DLD1 (cell line): ENCODE measurements around the gene PSME3IP1.

Experiments used
- in situ Hi-C: cut with HindIII; loops from 2 replicates; pipeline ENCODE4 v1.10.0; 2017; ENCODE audit warnings: low sequenced_read_pairs

Gene PSME3IP1

DNA sequence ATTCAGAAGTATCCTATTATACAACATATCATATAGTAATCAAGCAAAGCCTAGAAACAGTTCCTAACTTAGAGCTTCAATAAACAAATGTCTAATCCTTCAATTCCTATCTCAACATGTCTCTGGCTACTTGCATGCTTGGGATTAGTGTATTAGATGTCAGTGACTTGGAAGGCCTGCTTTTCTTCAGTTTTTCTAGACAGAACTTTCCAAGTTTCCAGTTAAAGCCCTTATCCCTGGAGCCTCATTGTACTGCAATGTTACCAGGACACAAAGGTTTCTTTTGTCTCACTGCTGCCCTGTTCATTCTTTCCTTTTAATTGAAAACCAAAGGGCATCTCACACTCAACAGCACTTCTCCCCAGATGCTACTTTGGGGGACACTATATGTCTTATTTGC lies 16.5 kb downstream of the PSME3IP1 start:
- in situ Hi-C loops, result no loop called here

GRCh38 chr16:57167953-57168352 lies 17.9 kb downstream of the PSME3IP1 start:
- in situ Hi-C loops, result no loop called here

GRCh38 chr16:57167538-57167937 lies 18.3 kb downstream of the PSME3IP1 start:
- in situ Hi-C loops, result no loop called here

GRCh38 chr16:57166951-57167350 lies 18.9 kb downstream of the PSME3IP1 start:
- in situ Hi-C loops, result no loop called here

- in situ Hi-C loops, result no loop called here
Measured at GRCh38 chr16:57166451-57166850, 19.4 kb downstream of the PSME3IP1 start.

DNA sequence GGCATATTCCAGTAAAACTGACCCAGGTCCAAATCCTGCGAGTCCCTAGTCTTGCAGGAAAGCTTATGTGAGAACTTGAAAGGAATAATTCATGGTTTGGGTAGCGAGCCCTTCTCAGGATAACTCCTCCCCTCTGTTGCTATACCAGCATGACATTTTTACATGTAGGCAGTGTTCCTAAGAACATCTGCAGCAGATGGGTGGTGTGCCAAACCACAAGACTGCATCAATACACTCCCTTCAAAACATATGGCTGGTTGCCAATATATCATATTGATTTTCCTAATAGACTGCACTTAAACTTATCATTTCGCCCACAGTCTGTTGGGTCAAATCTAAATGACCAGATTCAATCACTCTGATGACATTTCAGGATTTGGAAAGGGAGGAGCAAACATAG lies 19.9 kb downstream of the PSME3IP1 start:
- in situ Hi-C loops, result no loop called here

- in situ Hi-C loops, result no loop called here
Measured at GRCh38 chr16:57165483-57165882, 20.4 kb downstream of the PSME3IP1 start.

- in situ Hi-C loops, result no loop called here
Measured at GRCh38 chr16:57163842-57164241, 22.0 kb downstream of the PSME3IP1 start.

GRCh38 chr16:57159447-57159846 lies 26.4 kb downstream of the PSME3IP1 start:
- in situ Hi-C loops, result no loop called here

DNA sequence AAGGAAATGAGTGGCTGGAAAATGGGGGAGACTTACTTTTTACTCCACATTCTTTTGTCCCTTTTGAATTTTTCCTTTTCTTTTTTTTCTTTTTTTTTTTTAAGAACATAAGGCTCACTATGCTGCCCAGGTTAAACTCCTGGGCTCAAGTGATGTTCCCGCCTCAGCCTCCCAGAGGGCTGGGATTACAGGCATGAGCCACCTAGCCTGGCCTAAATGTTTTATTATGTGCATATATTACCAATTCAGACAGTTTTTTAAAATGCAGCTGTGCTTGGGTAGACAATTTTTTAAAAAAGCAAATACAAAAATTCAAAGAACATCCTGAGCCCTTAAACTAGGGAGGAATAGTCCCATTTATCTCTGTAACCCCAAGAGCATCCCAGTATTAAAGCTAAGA lies 28.3 kb downstream of the PSME3IP1 start:
- in situ Hi-C loops, result no loop called here

- in situ Hi-C loops, result no loop called here
Measured at GRCh38 chr16:57156351-57156703, 29.5 kb downstream of the PSME3IP1 start.

DNA sequence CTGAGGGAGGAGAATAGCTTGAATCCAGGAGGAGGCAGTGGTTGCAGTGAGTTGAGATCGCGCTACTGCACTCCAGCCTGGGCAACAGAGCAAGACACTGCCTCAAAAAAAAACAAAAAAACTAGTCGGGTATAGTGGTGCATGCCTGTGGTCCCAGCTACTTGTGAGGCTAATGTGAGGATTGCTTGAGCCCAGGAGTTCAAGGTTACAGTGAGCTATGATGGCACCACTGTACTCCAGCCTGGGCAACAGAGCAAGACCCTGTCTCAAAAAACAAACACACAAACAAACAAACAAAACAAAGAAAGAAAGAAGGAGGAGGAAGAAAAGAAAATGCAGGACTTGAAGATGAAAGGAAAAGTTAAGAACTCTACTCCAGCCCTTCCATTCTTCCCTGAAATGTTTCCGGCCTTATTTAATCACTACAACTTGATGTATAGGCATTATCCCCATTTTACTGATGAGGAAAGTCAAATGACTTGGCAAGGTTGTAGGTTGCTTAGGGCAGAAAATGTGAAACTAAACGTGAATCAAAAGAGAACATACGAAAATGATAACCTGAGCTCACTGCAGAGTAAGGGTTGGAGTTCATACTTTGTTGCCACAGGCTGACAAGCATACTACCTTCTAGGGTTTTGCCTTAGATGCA lies 30.0 kb downstream of the PSME3IP1 start:
- in situ Hi-C loops, result no loop called here

- in situ Hi-C loops, result no loop called here
Measured at GRCh38 chr16:57153841-57154240, 32.0 kb downstream of the PSME3IP1 start.

- in situ Hi-C loops, result no loop called here
Measured at GRCh38 chr16:57152096-57153093, 33.4 kb downstream of the PSME3IP1 start.

DNA sequence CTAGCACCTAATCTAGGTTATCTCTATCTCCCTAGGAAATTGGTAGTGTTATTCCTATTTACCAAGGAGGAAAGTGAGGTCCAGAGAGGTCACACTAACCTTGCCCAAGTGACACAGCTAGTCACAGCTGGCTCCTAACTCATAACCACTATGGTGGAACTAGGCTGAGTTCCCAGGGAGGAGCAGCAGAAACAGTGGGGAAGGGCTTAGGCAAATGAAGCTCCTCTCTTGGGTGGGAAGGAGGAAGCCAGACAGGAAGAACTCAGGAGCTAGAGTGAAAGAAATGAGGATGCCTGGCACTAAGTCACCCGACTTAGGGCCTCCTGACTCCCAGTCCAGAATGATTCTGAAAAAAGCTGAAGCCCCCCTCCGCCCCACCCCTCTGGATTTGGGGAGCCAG lies 34.5 kb downstream of the PSME3IP1 start:
- in situ Hi-C loops, result no loop called here

- in situ Hi-C loops, result no loop called here
Measured at GRCh38 chr16:57150682-57151330, 35.0 kb downstream of the PSME3IP1 start.

GRCh38 chr16:57149391-57149790 lies 36.4 kb downstream of the PSME3IP1 start:
- in situ Hi-C loops, result loop anchor here (10.0 kb wide), 1 partner anchor 75 kb away; no protein-coding TSS in a partner anchor

GRCh38 chr16:57148481-57148880 lies 37.4 kb downstream of the PSME3IP1 start:
- in situ Hi-C loops, result loop anchor here (10.0 kb wide), 1 partner anchor 74 kb away; no protein-coding TSS in a partner anchor

DNA sequence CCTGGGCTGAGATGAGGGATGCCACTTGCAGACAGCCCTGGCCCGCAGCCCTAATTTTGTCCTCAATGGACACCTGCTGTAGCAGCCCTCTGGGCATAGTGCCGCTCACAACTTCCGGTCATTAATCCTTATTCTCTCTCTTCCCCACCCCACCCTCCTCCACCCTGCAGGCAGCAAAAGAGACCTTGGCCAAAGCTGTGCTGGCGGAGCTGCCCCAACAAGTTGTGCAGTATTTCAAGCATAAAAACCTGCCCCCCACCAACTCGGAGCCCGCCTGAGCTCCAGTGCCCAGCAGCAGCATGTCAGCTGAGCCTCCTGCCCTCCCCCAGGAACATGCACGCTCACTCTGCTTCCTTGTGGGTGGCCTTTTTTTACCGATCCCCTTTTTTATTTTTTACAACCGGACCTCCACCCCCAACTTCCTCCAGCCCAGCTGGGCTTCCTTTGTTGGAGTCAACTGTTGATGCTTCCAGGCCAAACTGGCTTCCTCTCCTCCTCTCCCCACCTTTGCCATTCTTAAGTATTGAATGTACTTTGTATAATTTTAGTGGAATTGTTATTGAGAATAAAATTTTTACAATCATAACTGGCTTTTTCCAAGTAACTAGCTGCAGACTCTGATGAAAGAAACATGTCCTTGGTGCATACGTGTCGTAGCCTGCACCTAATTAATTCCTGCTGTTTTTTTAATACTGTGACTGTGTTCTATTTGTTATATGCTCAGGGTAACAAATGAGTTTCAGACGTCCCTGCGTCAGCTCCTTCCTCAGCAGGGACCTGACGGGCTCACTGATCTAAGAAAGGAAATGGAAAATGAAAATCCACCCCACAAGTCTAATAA lies 38.2 kb downstream of the PSME3IP1 start:
- in situ Hi-C loops, result loop anchor here (10.0 kb wide), 1 partner anchor 73 kb away; no protein-coding TSS in a partner anchor

GRCh38 chr16:57146735-57147134 lies 39.1 kb downstream of the PSME3IP1 start:
- in situ Hi-C loops, result loop anchor here (10.0 kb wide), 1 partner anchor 72 kb away; no protein-coding TSS in a partner anchor
